GM21360 (cell line): ENCODE measurements around the gene TMC4.

Source experiments
- ATAC-seq: cut with Tn5 transposase; IDR thresholded peaks from one replicate; pipeline ENCODE4 v1.9.1; 2021; ENCODE audit warnings: mild to moderate bottlenecking, moderate library complexity; ENCODE audit not compliant: unreplicated experiment

Gene TMC4

GRCh38 chr19:54133957-54134590 lies 38.9 kb downstream of the TMC4 start:
- no peak for ATAC-seq

GRCh38 chr19:54133312-54133956 lies 39.5 kb downstream of the TMC4 start:
- ATAC-seq: no peak

- no peak for ATAC-seq
These were observed 43.4 kb downstream of the TMC4 start for GRCh38 chr19:54129617-54129996.

- ATAC-seq: no peak
These were observed 44.0 kb downstream of the TMC4 start for GRCh38 chr19:54128796-54129616.

- ATAC-seq: no peak
These were observed 44.6 kb downstream of the TMC4 start for GRCh38 chr19:54128441-54128725.

- ATAC-seq: no peak
These were observed 45.1 kb downstream of the TMC4 start for GRCh38 chr19:54127688-54128440.

- ATAC-seq: no peak
These were observed 47.2 kb downstream of the TMC4 start for GRCh38 chr19:54125713-54126112.

GRCh38 chr19:54124393-54124792 lies 48.6 kb downstream of the TMC4 start:
- no peak for ATAC-seq

- no peak for ATAC-seq
These were observed 49.3 kb downstream of the TMC4 start for GRCh38 chr19:54123682-54124081.

- ATAC-seq: no peak
These were observed 51.7 kb downstream of the TMC4 start for GRCh38 chr19:54121259-54121658.

- ATAC-seq: peak; percentile 81
These were observed 57.6 kb downstream of the TMC4 start, which contains the start of the genes PRPF31 and TFPT for GRCh38 chr19:54115109-54116063. Gene PRPF31, plus strand, starts transcription at chr19:54115754. Its CDS starts 2,525 bp downstream, at chr19:54118279. Gene TFPT, minus strand, starts transcription at chr19:54115657. Its CDS starts 388 bp downstream, at chr19:54115269.

- ATAC-seq: no peak
These were observed 58.4 kb downstream of the TMC4 start for GRCh38 chr19:54114340-54115108.
